ENCODE data around the gene KLRC4.

GRCh38 chr12:10398168-10398567 is 11.4 kb downstream of the KLRC4 start:
- no peak for TF ChIP-seq CTCF (IDR thresholded peaks at IDR 0.05)
- TF ChIP-seq POLR2A (IDR thresholded peaks at IDR 0.05), result no peak
- TF ChIP-seq POLR2AphosphoS5 (IDR thresholded peaks at IDR 0.05), result no peak
- TF ChIP-seq EP300 (IDR thresholded peaks at IDR 0.05), result no peak
